ENCODE data around the gene ATOH8. TPM values are rescaled to one million over a fixed set of nuclear protein-coding genes. Genes with fewer than 3 reads are reported as not detected.
A peak's percentile ranks its signal among the peaks of the same experiment; 100 is the strongest.

Gene ATOH8
- total and polyA plus RNA-seq, 10 of the 15 experiments (the other 5 are each of a cell fraction or from before 2014, with no cell fraction given): 0.03 to 0.60 TPM; not detected in 8

DNA sequence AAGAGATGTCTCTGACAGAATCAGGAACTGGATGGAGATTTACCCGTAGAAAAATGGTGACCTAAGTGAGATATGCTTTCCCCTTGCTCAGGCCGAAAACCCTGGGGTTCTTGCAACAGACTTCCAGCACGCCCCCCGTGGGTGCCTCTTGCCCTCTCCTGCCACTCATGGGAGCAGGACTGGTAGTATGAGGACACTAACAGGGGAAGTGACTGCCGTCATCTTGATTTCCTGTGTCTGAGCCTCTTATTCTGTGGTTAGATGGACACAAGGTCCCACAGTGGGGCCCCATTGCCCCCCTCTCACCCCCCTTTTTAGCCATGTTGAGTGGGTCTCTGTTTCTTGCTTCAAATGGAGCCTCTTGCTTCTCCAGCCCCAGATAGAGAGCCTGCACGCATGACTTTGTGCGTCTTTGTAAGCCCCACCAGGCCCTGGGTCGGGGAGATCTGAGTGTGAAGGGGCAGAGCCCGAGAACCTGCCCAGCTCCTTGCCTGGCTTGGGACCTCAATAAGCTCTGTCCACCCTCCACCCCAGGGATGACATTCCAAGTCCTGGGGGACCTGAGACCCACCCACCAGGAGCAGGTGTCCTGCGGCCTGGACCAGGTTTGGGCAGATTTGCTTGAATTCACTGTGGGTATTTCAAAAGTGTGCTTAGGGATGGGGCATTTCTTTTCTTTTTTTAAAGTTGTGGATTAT, 47.0 kb upstream of the ATOH8 start:
- H3K4me2 ChIP-seq (ENCODE audit: control insufficient read depth, insufficient read depth): no peak overlapping the region
- in situ Hi-C loops (cut with MboI) (loop anchor here (5.0 kb wide), 1 partner anchor 69 kb away; no protein-coding TSS in a partner anchor), intact Hi-C loops (cut with micrococcal nuclease; ENCODE audit: unreplicated experiment) (loop anchor here (1.0 to 5.0 kb wide), 3 partner anchors 27 to 284 kb away; no protein-coding TSS in a partner anchor)
- 61% methylated on average over 10 of the region's 10 CpGs for WGBS (ENCODE audit: insufficient coverage, insufficient replicate concordance, low lambda C conversion rate, missing lambda C conversion rate)
- no peaks in the 10 kb centered on the region for H3K9me3 ChIP-seq (replicated peaks; ENCODE audit: control insufficient read depth, insufficient read depth, low read length)
- H3K36me3 ChIP-seq (ENCODE audit: control insufficient read depth in 2 of 2, insufficient read depth in 2 of 2, low read length in 1 of 2): no peaks in the 10 kb centered on the region
- H4K20me1 ChIP-seq (ENCODE audit: control insufficient read depth, insufficient read depth): no peaks in the 10 kb centered on the region
- peaks cover 21% of the 10 kb centered on the region for H3K4me1 ChIP-seq (ENCODE audit: control insufficient read depth, insufficient read depth, low read length)
- RAD21 ChIA-PET (ENCODE audit: unreplicated experiment): interaction anchor here (0.7 to 6.5 kb wide), 12 partner anchors 12 to 121 kb away, joined by 3 to 94 read pairs (median 6); partner anchors contain the start of gene GNLY
- no peak for TF ChIP-seq SMAD5 (IDR thresholded peaks at IDR 0.05; ENCODE audit: low read depth)
- 0 out of 2 replicates have a peak, but pooled peaks have one; percentile 21 for TF ChIP-seq GATAD2B (conservative IDR thresholded peaks at IDR 0.05; ENCODE audit: low read depth)
- no peak for TF ChIP-seq RUNX3 (IDR thresholded peaks at IDR 0.05; ENCODE audit: low read length)
- no peak for TF ChIP-seq NFXL1 (IDR thresholded peaks at IDR 0.05; ENCODE audit: borderline replicate concordance)
- H3K27ac ChIP-seq (ENCODE audit: control insufficient read depth, insufficient read depth): no peak overlapping the region
- SMC1A ChIA-PET (ENCODE audit: uncharacterized antibody, unreplicated experiment): interaction anchor here (0.9 to 9.8 kb wide), 16 partner anchors 9 to 287 kb away, joined by 3 to 75 read pairs (median 6); partner anchors contain the start of gene GNLY
- H3K4me3 ChIP-seq: no peak overlapping the region
- CTCF ChIA-PET: interaction anchor here (0.9 to 10.2 kb wide), 33 partner anchors 9 to 372 kb away, joined by 3 to 194 read pairs (median 8); partner anchors contain the start of genes GNLY, SFTPB and SH2D6
- FAIRE-seq: no peak
- H3K9ac ChIP-seq (ENCODE audit: control insufficient read depth, insufficient read depth, low read length): no peak overlapping the region
- H3K27me3 ChIP-seq (replicated peaks in 1 of 2; ENCODE audit: control insufficient read depth in 2 of 2, insufficient read depth in 2 of 2, low read length in 1 of 2): no peaks in the 10 kb centered on the region
- no peak for ATAC-seq
- no TSS peak for BruUV-seq (replicated peaks)
- POLR2A ChIA-PET: interaction anchor here (0.9 kb wide), 1 partner anchor 13 kb away, joined by 3 read pairs; no protein-coding TSS in a partner anchor
- H2AFZ ChIP-seq (ENCODE audit: control insufficient read depth, low read depth, low read length): peak overlapping the region; percentile 15; the same call in 1 of the 2 replicates
- DNase-seq (ENCODE audit: low read depth, low spot score): no peak
- H3K79me2 ChIP-seq (ENCODE audit: control insufficient read depth, insufficient read depth, low read length): no peaks in the 10 kb centered on the region

- H3K27ac ChIP-seq (ENCODE audit: control insufficient read depth, insufficient read depth): no peak overlapping the region
- 5% methylated on average over 10 of the region's 10 CpGs for WGBS (ENCODE audit: insufficient coverage, insufficient replicate concordance, low lambda C conversion rate, missing lambda C conversion rate)
- ChIA-PET SMC1A (ENCODE audit: uncharacterized antibody, unreplicated experiment) (interaction anchor here (1.0 to 9.8 kb wide), 18 partner anchors 8 to 287 kb away, joined by 3 to 75 read pairs (median 4); partner anchors contain the start of gene GNLY), POLR2A (interaction anchor here (0.9 to 1.1 kb wide), 2 partner anchors 13 to 102 kb away, joined by 3 to 4 read pairs; no protein-coding TSS in a partner anchor), RAD21 (ENCODE audit: unreplicated experiment) (interaction anchor here (0.8 to 6.5 kb wide), 8 partner anchors 13 to 288 kb away, joined by 3 to 94 read pairs (median 4); partner anchors contain the start of gene GNLY), CTCF (interaction anchor here (0.7 to 10.2 kb wide), 37 partner anchors 9 to 383 kb away, joined by 3 to 194 read pairs (median 7); partner anchors contain the start of genes GNLY, SFTPB and SH2D6)
- no peaks in the 10 kb centered on the region for H3K36me3 ChIP-seq (ENCODE audit: control insufficient read depth in 2 of 2, insufficient read depth in 2 of 2, low read length in 1 of 2)
- H3K9ac ChIP-seq (ENCODE audit: control insufficient read depth, insufficient read depth, low read length): no peak overlapping the region
- FAIRE-seq: peak; percentile 95
- ATAC-seq: peak; percentile 79
- no peaks in the 10 kb centered on the region for H4K20me1 ChIP-seq (ENCODE audit: control insufficient read depth, insufficient read depth)
- no peaks in the 10 kb centered on the region for H3K79me2 ChIP-seq (ENCODE audit: control insufficient read depth, insufficient read depth, low read length)
- in situ Hi-C loops (cut with MboI) (loop anchor here (5.0 kb wide), 1 partner anchor 70 kb away; no protein-coding TSS in a partner anchor), intact Hi-C loops (cut with micrococcal nuclease; ENCODE audit: unreplicated experiment) (loop anchor here (1.0 to 5.0 kb wide), 3 partner anchors 28 to 285 kb away; no protein-coding TSS in a partner anchor)
- no peaks in the 10 kb centered on the region for H3K9me3 ChIP-seq (replicated peaks; ENCODE audit: control insufficient read depth, insufficient read depth, low read length)
- peak; percentile 75 for DNase-seq (ENCODE audit: low read depth, low spot score)
- H3K27me3 ChIP-seq (replicated peaks in 1 of 2; ENCODE audit: control insufficient read depth in 2 of 2, insufficient read depth in 2 of 2, low read length in 1 of 2): no peaks in the 10 kb centered on the region
- H3K4me3 ChIP-seq: no peak overlapping the region
- BruUV-seq (replicated peaks): no TSS peak
- peak overlapping the region; percentile 29; the same call in 1 of the 2 replicates for H3K4me2 ChIP-seq (ENCODE audit: control insufficient read depth, insufficient read depth)
- H3K4me1 ChIP-seq (ENCODE audit: control insufficient read depth, insufficient read depth, low read length): peaks cover 21% of the 10 kb centered on the region
- 0 out of 2 replicates have a peak overlapping the region, but pooled peaks have one; percentile 42 for H2AFZ ChIP-seq (ENCODE audit: control insufficient read depth, low read depth, low read length)
- TF ChIP-seq NR2F1 (conservative IDR thresholded peaks at IDR 0.05): 0 out of 2 replicates have a peak, but pooled peaks have one; percentile 21
- peak; percentile 83 for TF ChIP-seq FOXK2 (IDR thresholded peaks at IDR 0.05)
- TF ChIP-seq JUNB (IDR thresholded peaks at IDR 0.05): peak; percentile 42; the same call in 1 of the 2 replicates
- TF ChIP-seq RELB (IDR thresholded peaks at IDR 0.05; ENCODE audit: low read depth): peak; percentile 35; the same call in 1 of the 2 replicates
- no peak for TF ChIP-seq E2F4 (IDR thresholded peaks at IDR 0.05; ENCODE audit: low read depth, low read length)
- peak; percentile 77 for TF ChIP-seq RAD21 (IDR thresholded peaks at IDR 0.05; ENCODE audit: insufficient read depth, low read depth, low read length)
- 0 out of 2 replicates have a peak, but pooled peaks have one; percentile 26 for TF ChIP-seq STAT1 (conservative IDR thresholded peaks at IDR 0.05)
- TF ChIP-seq ATF7 (IDR thresholded peaks at IDR 0.05; ENCODE audit: low read depth): peak; percentile 94
- 0 out of 2 replicates have a peak, but pooled peaks have one; percentile 59 for TF ChIP-seq CHD1 (IDR thresholded peaks at IDR 0.05; ENCODE audit: low read depth, low read length)
Measured at GRCh38 chr2:85707304-85707703, 46.5 kb upstream of the ATOH8 start.
